Activated naive CD4-positive, alpha-beta T cell treated with anti-CD3 and anti-CD28 coated beads, Interleukin-2, amount 50 U/mL, for 24 hours (primary cell): ENCODE data around the gene ARSJ.

Source experiments
- H3K27ac Mint-ChIP-seq: one replicate; pipeline ENCODE4 v1.8.0; 2021; ENCODE audit warnings: mild to moderate bottlenecking, mixed read lengths
- H3K27me3 Mint-ChIP-seq: one replicate; pipeline ENCODE4 v1.8.0; 2021; ENCODE audit warnings: mixed read lengths
- H3K36me3 Mint-ChIP-seq: one replicate; pipeline ENCODE4 v1.8.0; 2021; ENCODE audit warnings: mixed read lengths
- H3K4me1 Mint-ChIP-seq: one replicate; pipeline ENCODE4 v1.8.0; 2021; ENCODE audit warnings: mixed read lengths
- H3K4me3 Mint-ChIP-seq: one replicate; pipeline ENCODE4 v1.8.0; 2021; ENCODE audit warnings: mild to moderate bottlenecking, mixed read lengths
- H3K9me3 Mint-ChIP-seq: one replicate; pipeline ENCODE4 v1.8.0; 2021; ENCODE audit warnings: mixed read lengths

ARSJ gene

GRCh38 chr4:113869743-113870375 is 109.6 kb downstream of the ARSJ start:
- H3K4me3 Mint-ChIP-seq: peak overlapping the region; percentile 21
- H3K27ac Mint-ChIP-seq: peak overlapping the region; percentile 99
- no peaks in the 10 kb centered on the region for H3K27me3 Mint-ChIP-seq
- H3K9me3 Mint-ChIP-seq: peaks cover 8% of the 10 kb centered on the region
- peaks cover 38% of the 10 kb centered on the region for H3K4me1 Mint-ChIP-seq
- H3K36me3 Mint-ChIP-seq: peaks cover 8% of the 10 kb centered on the region

GRCh38 chr4:113866611-113867010 is 112.8 kb downstream of the ARSJ start:
- Mint-ChIP-seq H3K36me3 (peaks cover 7% of the 10 kb centered on the region), H3K4me1 (peaks cover 27% of the 10 kb centered on the region), H3K27me3 (no peaks in the 10 kb centered on the region), H3K4me3 (no peak overlapping the region), H3K27ac (no peak overlapping the region), H3K9me3 (peaks cover 8% of the 10 kb centered on the region)

GRCh38 chr4:113858924-113859323 is 120.5 kb downstream of the ARSJ start:
- Mint-ChIP-seq H3K27ac (no peak overlapping the region), H3K4me3 (no peak overlapping the region), H3K27me3 (no peaks in the 10 kb centered on the region), H3K36me3 (no peaks in the 10 kb centered on the region), H3K9me3 (peaks cover 8% of the 10 kb centered on the region), H3K4me1 (no peaks in the 10 kb centered on the region)

- no peaks in the 10 kb centered on the region for H3K27me3 Mint-ChIP-seq
- no peaks in the 10 kb centered on the region for H3K9me3 Mint-ChIP-seq
- no peaks in the 10 kb centered on the region for H3K4me1 Mint-ChIP-seq
- H3K36me3 Mint-ChIP-seq: no peaks in the 10 kb centered on the region
- no peak overlapping the region for H3K27ac Mint-ChIP-seq
- no peak overlapping the region for H3K4me3 Mint-ChIP-seq
Observed at GRCh38 chr4:113851816-113852215, 127.6 kb downstream of the ARSJ start.
